SU-DHL-6 (cell line): ENCODE data around the gene KIAA1210.

Source experiments
- H2AFZ ChIP-seq: fragments of 200-600 bp; sonication (generic); 2 replicates; pipeline ENCODE4 v1.6.1; 2014; ENCODE audit warnings: low read depth, mild to moderate bottlenecking, moderate library complexity, mixed read lengths, antibody characterized with exemption, low read length; ENCODE audit not compliant: severe bottlenecking
- H3F3A ChIP-seq: fragments of 200-600 bp; shearing (Covaris generic); 2 replicates; pipeline ENCODE4 v1.6.0; 2016; ENCODE audit warnings: antibody characterized with exemption, mild to moderate bottlenecking; ENCODE audit not compliant: insufficient read depth
- H3K27ac ChIP-seq: fragments of 200-600 bp; sonication (generic); 2 replicates; pipeline ENCODE4 v1.5.1; 2016; ENCODE audit warnings: low read depth, mild to moderate bottlenecking, low read length, moderate library complexity, mixed read lengths
- H3K27me3 ChIP-seq: fragments of 200-600 bp; sonication (generic), shearing (Covaris generic); 2 replicates; pipeline ENCODE4 v1.6.0; 2014; ENCODE audit warnings: mild to moderate bottlenecking, low read length
- H3K36me3 ChIP-seq: fragments of 200-600 bp; sonication (generic); 2 replicates; pipeline ENCODE4 v1.6.1; 2014; ENCODE audit warnings: mild to moderate bottlenecking, low read length, mixed read lengths
- H3K4me2 ChIP-seq: fragments of 300-600, 200-600 bp; shearing (Covaris generic), sonication (generic); 2 replicates; pipeline ENCODE4 v1.6.0; 2014; ENCODE audit warnings: low read length, low read depth, mild to moderate bottlenecking; ENCODE audit not compliant: poor library complexity, severe bottlenecking
- H3K4me3 ChIP-seq: fragments of 200-600 bp; sonication (generic); 2 replicates; pipeline ENCODE4 v1.5.1; 2014; ENCODE audit warnings: antibody characterized with exemption, low read length, mild to moderate bottlenecking, mixed read lengths; ENCODE audit not compliant: insufficient read depth, poor library complexity, severe bottlenecking
- H3K79me2 ChIP-seq: fragments of 200-600 bp; sonication (generic); 2 replicates; pipeline ENCODE4 v1.6.1; 2014; ENCODE audit warnings: mild to moderate bottlenecking, low read length, moderate library complexity; ENCODE audit not compliant: insufficient read depth
- H3K9ac ChIP-seq: fragments of 200-600 bp; sonication (generic); 2 replicates; pipeline ENCODE4 v1.7.0; 2014; ENCODE audit warnings: mild to moderate bottlenecking, low read length
- H3K9me2 ChIP-seq: fragments of 200-600 bp; sonication (generic); replicated peaks from 2 replicates; pipeline ENCODE4 v1.6.1; 2014; ENCODE audit warnings: low read length; ENCODE audit not compliant: insufficient read depth
- H3K9me3 ChIP-seq: fragments of 200-600 bp; sonication (generic); 2 replicates; pipeline ENCODE4 v1.6.1; 2014; ENCODE audit warnings: low read length, mixed read lengths; ENCODE audit not compliant: insufficient read depth
- H4K20me1 ChIP-seq: fragments of 200-600 bp; sonication (generic); 2 replicates; pipeline ENCODE4 v1.6.1; 2014; ENCODE audit warnings: low read depth, mild to moderate bottlenecking, antibody characterized with exemption, low read length, moderate library complexity, mixed read lengths
- CTCF ChIP-seq: fragments of 200-600 bp; sonication (generic); IDR thresholded peaks from one replicate; pipeline ENCODE4 v1.5.1; 2017; ENCODE audit warnings: antibody characterized with exemption, mild to moderate bottlenecking, low read length, moderate library complexity; ENCODE audit not compliant: insufficient read depth, poor library complexity, severe bottlenecking
- EZH2phosphoT487 ChIP-seq: fragments of 200-600 bp; sonication (generic), shearing (Covaris generic); conservative IDR thresholded peaks from 2 replicates; pipeline ENCODE4 v1.6.1; 2018; ENCODE audit warnings: mild to moderate bottlenecking, antibody characterized with exemption, low read length, moderate library complexity, mixed read lengths

KIAA1210 gene

GRCh38 chrX:119069128-119069527 is 58.5 kb downstream of the KIAA1210 start:
- H4K20me1 ChIP-seq = no peaks in the 10 kb centered on the region
- H3F3A ChIP-seq = no peaks in the 10 kb centered on the region
- H3K9ac ChIP-seq = no peak overlapping the region
- no peaks in the 10 kb centered on the region for H3K79me2 ChIP-seq
- no peaks in the 10 kb centered on the region for H3K27me3 ChIP-seq
- TF ChIP-seq CTCF (no peak), EZH2phosphoT487 (no peak)
- no peaks in the 10 kb centered on the region for H3K36me3 ChIP-seq
- H3K9me2 ChIP-seq = no peaks in the 10 kb centered on the region
- H2AFZ ChIP-seq = no peak overlapping the region
- no peaks in the 10 kb centered on the region for H3K9me3 ChIP-seq
- no peak overlapping the region for H3K4me3 ChIP-seq
- H3K27ac ChIP-seq = no peak overlapping the region
- no peak overlapping the region for H3K4me2 ChIP-seq

GRCh38 chrX:119067023-119067739 is 60.4 kb downstream of the KIAA1210 start:
- H2AFZ ChIP-seq = no peak overlapping the region
- H3K9ac ChIP-seq = no peak overlapping the region
- H3K4me3 ChIP-seq = no peak overlapping the region
- H3K9me3 ChIP-seq = no peaks in the 10 kb centered on the region
- no peak for TF ChIP-seq CTCF
- no peak for TF ChIP-seq EZH2phosphoT487
- H3F3A ChIP-seq = no peaks in the 10 kb centered on the region
- H3K9me2 ChIP-seq = no peaks in the 10 kb centered on the region
- H3K36me3 ChIP-seq = no peaks in the 10 kb centered on the region
- H4K20me1 ChIP-seq = no peaks in the 10 kb centered on the region
- H3K27me3 ChIP-seq = no peaks in the 10 kb centered on the region
- H3K4me2 ChIP-seq = no peak overlapping the region
- no peaks in the 10 kb centered on the region for H3K79me2 ChIP-seq
- H3K27ac ChIP-seq = no peak overlapping the region

GRCh38 chrX:119063428-119063827 is 64.2 kb downstream of the KIAA1210 start:
- no peaks in the 10 kb centered on the region for H4K20me1 ChIP-seq
- no peak overlapping the region for H3K4me3 ChIP-seq
- no peaks in the 10 kb centered on the region for H3K36me3 ChIP-seq
- no peak overlapping the region for H2AFZ ChIP-seq
- no peaks in the 10 kb centered on the region for H3F3A ChIP-seq
- TF ChIP-seq CTCF (no peak), EZH2phosphoT487 (no peak)
- H3K27me3 ChIP-seq = no peaks in the 10 kb centered on the region
- H3K79me2 ChIP-seq = no peaks in the 10 kb centered on the region
- no peak overlapping the region for H3K9ac ChIP-seq
- H3K27ac ChIP-seq = no peak overlapping the region
- no peak overlapping the region for H3K4me2 ChIP-seq
- no peaks in the 10 kb centered on the region for H3K9me2 ChIP-seq
- no peaks in the 10 kb centered on the region for H3K9me3 ChIP-seq
